H1 (cell line): ENCODE measurements around the gene STAU1. TPM values are rescaled to one million over a fixed set of nuclear protein-coding genes. Genes with fewer than 3 reads are reported as not detected.

ENCODE experiments used
- CTCF ChIA-PET: fragments of 300-600 bp; sonication (Branson Sonifier 250); formaldehyde crosslinking; loops from one replicate; lab custom pipeline; 2021; ENCODE audit not compliant: partially characterized antibody; lab: Charles Lee
- POLR2A ChIA-PET: fragments of 300-600 bp; sonication (Branson Sonifier 250); formaldehyde crosslinking; loops from one replicate; lab custom pipeline; 2021; ENCODE audit warnings: inconsistent platforms; ENCODE audit not compliant: partially characterized antibody; lab: Charles Lee
- DNase-seq, 2 experiments: peaks; one replicate each; pipeline versions ENCODE4 v3.0.0 to v3.0.0-alpha.2; 2010 to 2022; ENCODE audit warnings: low spot score in 2 of 2, low read depth in 1 of 2, mixed read lengths in 1 of 2
- FAIRE-seq: peaks from 2 replicates; lab custom pipeline; 2011; peaks lifted over from hg19 to GRCh38; lab: Jason Lieb, UNC
- H2AFZ ChIP-seq: 2 replicates; pipeline ENCODE4 v1.8.1; 2012; ENCODE audit warnings: low read length, inconsistent platforms
- H2AK5ac ChIP-seq: 2 replicates; pipeline ENCODE4 v1.6.1; 2013; ENCODE audit warnings: low read depth, low read length
- H2BK120ac ChIP-seq: replicated peaks from 2 replicates; pipeline ENCODE3; 2013; ENCODE audit warnings: low read depth, low read length, inconsistent platforms
- H2BK12ac ChIP-seq: 2 replicates; pipeline ENCODE4 v1.6.1; 2013; ENCODE audit warnings: low read depth, low read length
- H2BK15ac ChIP-seq: 2 replicates; pipeline ENCODE4 v1.6.1; 2013; ENCODE audit warnings: low read length
- H2BK20ac ChIP-seq: 2 replicates; pipeline ENCODE4 v1.6.1; 2013; ENCODE audit warnings: low read length
- H2BK5ac ChIP-seq: 2 replicates; pipeline ENCODE4 v1.6.1; 2013; ENCODE audit warnings: low read depth, low read length
- H3K14ac ChIP-seq: 2 replicates; pipeline ENCODE4 v1.6.1; 2013; ENCODE audit warnings: inconsistent platforms; ENCODE audit not compliant: insufficient read length
- H3K18ac ChIP-seq: 2 replicates; pipeline ENCODE4 v1.6.1; 2013; ENCODE audit warnings: low read length; ENCODE audit errors: extremely low read depth
- H3K23ac ChIP-seq: 2 replicates; pipeline ENCODE4 v1.6.1; 2013; ENCODE audit warnings: inconsistent platforms; ENCODE audit not compliant: insufficient read length
- H3K23me2 ChIP-seq: 2 replicates; pipeline ENCODE4 v1.6.1; 2013; ENCODE audit warnings: low read depth, low read length
- H3K27ac ChIP-seq: 2 replicates; pipeline ENCODE4 v1.6.1; 2011; ENCODE audit warnings: low read depth, low read length, inconsistent platforms
- H3K27me3 ChIP-seq, 4 experiments: replicated peaks in 1 of 4; 1 replicate in 1 of 4; 2 replicates in 3 of 4; pipeline versions ENCODE4 v1.6.1 to v1.8.1; 2011 to 2013; ENCODE audit warnings: low read length in 3 of 4, mild to moderate bottlenecking in 3 of 4, inconsistent platforms in 2 of 4, mixed read lengths in 2 of 4, moderate library complexity in 1 of 4; ENCODE audit not compliant: control insufficient read depth in 3 of 4, insufficient read depth in 3 of 4; ENCODE audit errors: extremely low read depth in 1 of 4
- H3K36me3 ChIP-seq, 4 experiments: 2 replicates each; pipeline versions ENCODE4 v1.6.1 to v1.8.1; 2011 to 2013; ENCODE audit warnings: mild to moderate bottlenecking in 4 of 4, low read length in 3 of 4, moderate library complexity in 2 of 4, control low read depth in 1 of 4, inconsistent platforms in 1 of 4; ENCODE audit not compliant: insufficient read depth in 4 of 4, control insufficient read depth in 2 of 4
- H3K4ac ChIP-seq: replicated peaks from 2 replicates; pipeline ENCODE3; 2013; ENCODE audit warnings: low read length, low read depth, mixed read lengths, inconsistent platforms; ENCODE audit not compliant: insufficient read length
- H3K4me1 ChIP-seq, 4 experiments: replicated peaks in 1 of 4; 1 replicate in 1 of 4; 2 replicates in 3 of 4; pipeline versions ENCODE4 v1.6.1 to v1.8.1; 2011 to 2013; ENCODE audit warnings: low read length in 3 of 4, inconsistent platforms in 2 of 4, mixed read lengths in 1 of 4; ENCODE audit not compliant: insufficient read depth in 4 of 4, control insufficient read depth in 3 of 4
- H3K4me2 ChIP-seq, 2 experiments: 2 replicates each; pipeline versions ENCODE4 v1.6.1 to v1.8.1; 2011 to 2013; ENCODE audit warnings: low read depth in 2 of 2, low read length in 2 of 2, control low read depth in 1 of 2, inconsistent platforms in 1 of 2, mild to moderate bottlenecking in 1 of 2; ENCODE audit not compliant: insufficient read depth in 1 of 2
- H3K4me3 ChIP-seq, 4 experiments: fragments of 200-600, 300-600 bp in 1 of 4; sonication (generic), shearing (Covaris generic), sonication (Bioruptor Twin) in 1 of 4; 2 replicates each; pipeline versions ENCODE4 v1.5.1 to v1.8.1; 2011 to 2016; ENCODE audit warnings: low read length in 4 of 4, low read depth in 3 of 4, control low read depth in 2 of 4, inconsistent platforms in 2 of 4, mild to moderate bottlenecking in 2 of 4, mixed read lengths in 1 of 4, moderate library complexity in 1 of 4; ENCODE audit not compliant: insufficient read depth in 2 of 4; ENCODE audit errors: extremely low read depth in 1 of 4
- H3K56ac ChIP-seq: replicated peaks from 2 replicates; pipeline ENCODE3; 2013; ENCODE audit warnings: low read depth, mild to moderate bottlenecking, mixed read lengths, low read length, inconsistent platforms; ENCODE audit not compliant: insufficient read length
- H3K79me1 ChIP-seq: 2 replicates; pipeline ENCODE4 v1.6.1; 2013; ENCODE audit warnings: low read depth, low read length, control low read depth
- H3K79me2 ChIP-seq, 2 experiments: 2 replicates each; pipeline versions ENCODE4 v1.6.1 to v1.8.1; 2012 to 2013; ENCODE audit warnings: low read length in 2 of 2, mild to moderate bottlenecking in 2 of 2, inconsistent platforms in 1 of 2; ENCODE audit not compliant: insufficient read depth in 2 of 2, control insufficient read depth in 1 of 2
- H3K9ac ChIP-seq, 4 experiments: replicated peaks in 1 of 4; 1 replicate in 1 of 4; 2 replicates in 3 of 4; pipeline versions ENCODE4 v1.6.1 to v1.8.1; 2011 to 2013; ENCODE audit warnings: low read depth in 3 of 4, low read length in 3 of 4, control low read depth in 2 of 4, mild to moderate bottlenecking in 2 of 4, moderate library complexity in 2 of 4, inconsistent platforms in 1 of 4; ENCODE audit errors: extremely low read depth in 1 of 4
- H3K9me3 ChIP-seq, 2 experiments: 2 replicates each; pipeline versions ENCODE4 v1.6.1 to v1.8.1; 2012 to 2013; ENCODE audit warnings: mild to moderate bottlenecking in 2 of 2, moderate library complexity in 2 of 2, control low read depth in 1 of 2, inconsistent platforms in 1 of 2, low read depth in 1 of 2, low read length in 1 of 2, mixed read lengths in 1 of 2; ENCODE audit not compliant: insufficient read depth in 2 of 2
- H4K20me1 ChIP-seq, 2 experiments: replicated peaks in 1 of 2; 2 replicates each; pipeline versions ENCODE3 to v1.8.1; 2011 to 2013; ENCODE audit warnings: inconsistent platforms in 2 of 2, low read length in 2 of 2, mild to moderate bottlenecking in 1 of 2; ENCODE audit not compliant: insufficient read depth in 2 of 2, control insufficient read depth in 1 of 2
- H4K5ac ChIP-seq: 2 replicates; pipeline ENCODE4 v1.6.1; 2013; ENCODE audit warnings: low read length, low read depth, mixed read lengths, inconsistent platforms; ENCODE audit not compliant: insufficient read length
- H4K8ac ChIP-seq: 2 replicates; pipeline ENCODE4 v1.8.0; 2013; ENCODE audit warnings: mild to moderate bottlenecking, moderate library complexity, low read length, inconsistent platforms; ENCODE audit not compliant: insufficient read depth; ENCODE audit errors: extremely low read depth
- H4K91ac ChIP-seq: replicated peaks from 2 replicates; pipeline ENCODE3; 2013; ENCODE audit warnings: low read length, mixed read lengths, inconsistent platforms; ENCODE audit not compliant: insufficient read length
- E2F6 ChIP-seq: IDR thresholded peaks from 2 replicates; pipeline ENCODE4 v1.6.1; 2012; ENCODE audit warnings: inconsistent platforms
- NANOG ChIP-seq: IDR thresholded peaks from 2 replicates; pipeline ENCODE4 v1.6.1; 2011; ENCODE audit warnings: low read length, low read depth, mild to moderate bottlenecking, inconsistent platforms; ENCODE audit not compliant: insufficient read depth, poor library complexity, severe bottlenecking
- RAD21 ChIP-seq, 2 experiments: IDR thresholded peaks in 1 of 2; conservative IDR thresholded peaks in 1 of 2; 2 replicates each; pipeline ENCODE4 v1.6.1; 2011; ENCODE audit warnings: low read depth in 2 of 2, low read length in 2 of 2, improper control_type of control experiment in 1 of 2, inconsistent platforms in 1 of 2, mild to moderate bottlenecking in 1 of 2, moderate library complexity in 1 of 2
- RFX5 ChIP-seq: IDR thresholded peaks from 2 replicates; pipeline ENCODE4 v1.6.1; 2011; ENCODE audit warnings: low read depth, low read length, improper control_type of control experiment, borderline replicate concordance
- RXRA ChIP-seq: IDR thresholded peaks from 2 replicates; pipeline ENCODE4 v1.6.1; 2011; ENCODE audit warnings: low read depth, mild to moderate bottlenecking, low read length, moderate library complexity; ENCODE audit not compliant: insufficient read depth
- SIN3A ChIP-seq, 2 experiments: IDR thresholded peaks in 1 of 2; conservative IDR thresholded peaks in 1 of 2; 2 replicates each; pipeline ENCODE4 v1.6.1; 2011 to 2012; ENCODE audit warnings: low read length in 2 of 2, improper control_type of control experiment in 1 of 2, low read depth in 1 of 2, mild to moderate bottlenecking in 1 of 2
- TAF7 ChIP-seq: optimal IDR thresholded peaks from 2 replicates; pipeline ENCODE3; 2011; ENCODE audit warnings: low read depth, mild to moderate bottlenecking, inconsistent platforms, low read length, moderate library complexity, borderline replicate concordance
- TCF12 ChIP-seq: IDR thresholded peaks from 2 replicates; pipeline ENCODE4 v1.6.1; 2011; ENCODE audit warnings: low read depth, mild to moderate bottlenecking, low read length
- TEAD4 ChIP-seq: IDR thresholded peaks from 2 replicates; pipeline ENCODE4 v1.6.1; 2012; ENCODE audit warnings: low read depth, low read length, inconsistent platforms, mixed read lengths
- WGBS, 2 experiments: shearing (Covaris generic) in 1 of 2; methylation state at CpG; one replicate each; pipeline versions ENCODE4 v1.1.6 to v1.1.7; 2013 to 2015; ENCODE audit warnings: low lambda C conversion rate in 2 of 2, mixed read lengths in 2 of 2, inconsistent platforms in 1 of 2, low coverage in 1 of 2, missing lambda C conversion rate in 1 of 2; ENCODE audit not compliant: insufficient replicate concordance in 2 of 2, insufficient coverage in 1 of 2, insufficient read length in 1 of 2; ENCODE audit errors: extremely low coverage in 1 of 2, missing lambda C conversion rate in 1 of 2; 5-methylcytosine and 5-hydroxymethylcytosine counted together
- polyA plus RNA-seq, 7 experiments: library from polyadenylated mRNA; depleted of rRNA in 3 of 7; stranded (reverse) in 5 of 7; unstranded in 2 of 7; fragments of >200 nt in 5 of 7; fragments of 200-250 nt in 2 of 7; gene quantifications; 1 replicate in 5 of 7; 2 replicates in 1 of 7; 4 replicates in 1 of 7; pipeline versions ENCODE4 v1.2.1 to v1.2.3, GENCODE V29; 2011 to 2013; ENCODE audit warnings: missing spikeins in 2 of 7, mixed read lengths in 2 of 7
- total RNA-seq: library from RNA; stranded (reverse); fragmentation: NEBNext Ultra II Directional; extraction: Animal tissue kit (Norgen Biotek cat#: 25700); gene quantifications from 2 replicates; pipeline ENCODE4 v1.2.1, GENCODE V29; 2021
- TF ChIP-seq, protein P1 (sequence below): IDR thresholded peaks from 2 replicates; pipeline ENCODE4 v1.6.1; 2012; ENCODE audit warnings: inconsistent platforms

Gene STAU1
- total and polyA plus RNA-seq, 2 of the 8 experiments (the other 6 are each of a cell fraction or from before 2014, with no cell fraction given), result 41.4 to 107 TPM

GRCh38 chr20:49215232-49215631 lies 27.1 kb upstream of the STAU1 start:
- WGBS, 2 experiments, result 98% methylated on average over 3 of the region's 3 CpGs; no CpG with 5 or more reads in 1 of the 2 experiments
- no peak overlapping the region for H4K91ac ChIP-seq
- no peak overlapping the region for H3K4me3 ChIP-seq
- no peak overlapping the region for H2AFZ ChIP-seq
- no peaks in the 10 kb centered on the region for H3K36me3 ChIP-seq
- no peak overlapping the region for H3K4ac ChIP-seq
- peaks cover 1% of the 10 kb centered on the region; the same call in 1 of the 2 replicates for H3K79me1 ChIP-seq
- H2BK5ac ChIP-seq, result no peak overlapping the region
- no peak overlapping the region for H2BK120ac ChIP-seq
- H3K18ac ChIP-seq, result no peak overlapping the region
- H4K20me1 ChIP-seq, result no peaks in the 10 kb centered on the region
- H4K8ac ChIP-seq, result no peak overlapping the region
- FAIRE-seq, result no peak
- H3K27me3 ChIP-seq, result no peaks in the 10 kb centered on the region
- H2BK15ac ChIP-seq, result no peak overlapping the region
- ChIA-PET CTCF (interaction anchor here (1.2 to 3.9 kb wide), 3 partner anchors 10 to 82 kb away, joined by 3 to 52 read pairs (median 4); no protein-coding TSS in a partner anchor), POLR2A (interaction anchor here (1.0 to 1.3 kb wide), 3 partner anchors 65 to 82 kb away, joined by 4 read pairs; no protein-coding TSS in a partner anchor)
- H3K23ac ChIP-seq, result no peak overlapping the region
- H3K23me2 ChIP-seq, result peaks cover 6% of the 10 kb centered on the region; the same call in 1 of the 2 replicates
- H3K9me3 ChIP-seq, result peaks cover 0 to under 1% of the 10 kb centered on the region in 2 experiments; a peak in 1 of 4 replicates
- H2BK20ac ChIP-seq, result no peak overlapping the region
- no peak overlapping the region for H3K27ac ChIP-seq
- H3K4me1 ChIP-seq, result peaks cover 1 to 4% (median 3%) of the 10 kb centered on the region in 4 experiments; a peak in 3 of 7 replicates
- no peak overlapping the region for H4K5ac ChIP-seq
- no peak overlapping the region for H2AK5ac ChIP-seq
- H3K56ac ChIP-seq, result no peak overlapping the region
- no peak overlapping the region for H3K14ac ChIP-seq
- TF ChIP-seq RFX5 (no peak), TAF7 (no peak), TCF12 (no peak), NANOG (no peak), RAD21 (IDR thresholded peaks at IDR 0.05 in 1 of 2, conservative IDR thresholded peaks at IDR 0.05 in 1 of 2; ENCODE audit: low read depth in 2 of 2, low read length in 2 of 2) (no peak), TEAD4 (no peak), SIN3A (conservative IDR thresholded peaks at IDR 0.05 in 1 of 2, IDR thresholded peaks at IDR 0.05 in 1 of 2; ENCODE audit: low read depth in 1 of 2, low read length in 2 of 2) (no peak), RXRA (no peak), E2F6 (no peak)
- TF ChIP-seq, protein P1, sequence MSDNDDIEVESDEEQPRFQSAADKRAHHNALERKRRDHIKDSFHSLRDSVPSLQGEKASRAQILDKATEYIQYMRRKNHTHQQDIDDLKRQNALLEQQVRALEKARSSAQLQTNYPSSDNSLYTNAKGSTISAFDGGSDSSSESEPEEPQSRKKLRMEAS, result no peak
- no peak overlapping the region for H2BK12ac ChIP-seq
- no peak overlapping the region for H3K9ac ChIP-seq
- DNase-seq, result no peak
- H3K4me2 ChIP-seq, result no peak overlapping the region
- peaks cover 7 to 8% of the 10 kb centered on the region in 2 experiments; a peak in 3 of 4 replicates for H3K79me2 ChIP-seq
